K562 (cell line): Measurements from ENCODE around the gene ARL10. TPM values are rescaled to one million over a fixed set of nuclear protein-coding genes. Genes with fewer than 3 reads are reported as not detected.

ENCODE experiments used
- ASH1L ChIP-seq: fragments of 450-650 bp; IDR thresholded peaks from 2 replicates; pipeline ENCODE4 v1.6.1; 2018; ENCODE audit warnings: borderline replicate concordance, mild to moderate bottlenecking, low read depth; ENCODE audit not compliant: partially characterized antibody
- ATF3 ChIP-seq, 2 experiments: fragments of 450-650 bp in 1 of 2; sonication (generic) in 1 of 2; formaldehyde crosslinking in 1 of 2; IDR thresholded peaks in 1 of 2; conservative IDR thresholded peaks in 1 of 2; 2 replicates each; pipeline versions ENCODE4 v1.6.1 to v1.8.1; 2016 to 2023; ENCODE audit warnings: mild to moderate bottlenecking in 2 of 2, moderate library complexity in 2 of 2, inconsistent platforms in 1 of 2, missing genetic modification reagents in 1 of 2
- CREB1 ChIP-seq, 2 experiments: sonication (generic) in 1 of 2; formaldehyde crosslinking in 1 of 2; IDR thresholded peaks; 2 replicates each; pipeline versions ENCODE4 v1.6.1 to v1.8.0; 2012 to 2022; ENCODE audit warnings: inconsistent platforms in 1 of 2, mild to moderate bottlenecking in 1 of 2, missing genetic modification reagents in 1 of 2, moderate library complexity in 1 of 2
- DEAF1 ChIP-seq: fragments of 450-650 bp; formaldehyde crosslinking; IDR thresholded peaks from 2 replicates; pipeline ENCODE4 v1.4.0; 2020; ENCODE audit warnings: mild to moderate bottlenecking, moderate library complexity
- ETV5 ChIP-seq: sonication (generic); formaldehyde crosslinking; IDR thresholded peaks from 2 replicates; pipeline ENCODE4 v1.4.0; 2020; ENCODE audit warnings: low read depth, mild to moderate bottlenecking, missing genetic modification reagents
- FIP1L1 ChIP-seq: fragments of 200-400 bp; formaldehyde crosslinking; IDR thresholded peaks from 2 replicates; pipeline ENCODE4 v1.6.1; 2018; ENCODE audit warnings: mild to moderate bottlenecking, low read depth, low read length; ENCODE audit not compliant: poor library complexity, severe bottlenecking
- FOXA3 ChIP-seq, 2 experiments: fragments of 450-650 bp in 1 of 2; sonication (generic) in 1 of 2; formaldehyde crosslinking; IDR thresholded peaks in 1 of 2; conservative IDR thresholded peaks in 1 of 2; 2 replicates each; pipeline versions ENCODE4 v1.4.0 to v1.8.0; 2020 to 2022; ENCODE audit warnings: mild to moderate bottlenecking in 2 of 2, missing genetic modification reagents in 1 of 2
- GATAD2A ChIP-seq: fragments of 450-650 bp; IDR thresholded peaks from 2 replicates; pipeline ENCODE4 v1.6.1; 2017
- HDAC1 ChIP-seq, 2 experiments: fragments of 450-650 bp; IDR thresholded peaks; 2 replicates each; pipeline ENCODE4 v1.6.1; 2016 to 2017; ENCODE audit warnings: inconsistent platforms in 1 of 2, mild to moderate bottlenecking in 1 of 2, moderate library complexity in 1 of 2
- HOMEZ ChIP-seq: fragments of 250-450 bp; sonication (Bioruptor Pico); IDR thresholded peaks from 2 replicates; pipeline ENCODE4 v1.4.0; 2020; ENCODE audit warnings: mild to moderate bottlenecking, moderate library complexity
- MEIS2 ChIP-seq: fragments of 450-650 bp; IDR thresholded peaks from 2 replicates; pipeline ENCODE4 v1.6.1; 2014; ENCODE audit warnings: mild to moderate bottlenecking; ENCODE audit not compliant: partially characterized antibody
- MTA2 ChIP-seq: fragments of 450-650 bp; IDR thresholded peaks from 2 replicates; pipeline ENCODE4 v1.6.1; 2016; ENCODE audit warnings: low read depth
- NCOA1 ChIP-seq: fragments of 450-650 bp; IDR thresholded peaks from 2 replicates; pipeline ENCODE4 v1.6.1; 2016; ENCODE audit warnings: low read depth
- NCOA6 ChIP-seq: fragments of 450-650 bp; IDR thresholded peaks from 2 replicates; pipeline ENCODE4 v1.6.1; 2017; ENCODE audit warnings: mild to moderate bottlenecking
- NFIX ChIP-seq: fragments of 250-450 bp; sonication (Bioruptor Pico); IDR thresholded peaks from 2 replicates; pipeline ENCODE4 v1.4.0; 2020; ENCODE audit warnings: low read depth, mild to moderate bottlenecking, moderate library complexity
- PHF20 ChIP-seq: fragments of 450-650 bp; IDR thresholded peaks from 2 replicates; pipeline ENCODE4 v1.6.1; 2018; ENCODE audit not compliant: partially characterized antibody
- XRCC4 ChIP-seq: IDR thresholded peaks from one replicate; pipeline ENCODE4 v1.6.1; 2011; ENCODE audit not compliant: insufficient read depth, insufficient read length; ENCODE audit errors: extremely low read depth
- ZBTB43 ChIP-seq: sonication (generic); formaldehyde crosslinking; IDR thresholded peaks from 2 replicates; pipeline ENCODE4 v1.8.0; 2023; ENCODE audit warnings: mild to moderate bottlenecking, missing genetic modification reagents
- ZNF232 ChIP-seq: sonication (generic); formaldehyde crosslinking; IDR thresholded peaks from 2 replicates; pipeline ENCODE4 v1.8.0; 2022; ENCODE audit warnings: mild to moderate bottlenecking, missing genetic modification reagents
- ZNF282 ChIP-seq: sonication (generic); formaldehyde crosslinking; IDR thresholded peaks from 2 replicates; pipeline ENCODE4 v1.8.1; 2023; ENCODE audit warnings: missing genetic modification reagents
- ZNF449 ChIP-seq: fragments of 250-450 bp; sonication (Bioruptor Pico); IDR thresholded peaks from 2 replicates; pipeline ENCODE4 v1.8.0; 2022; ENCODE audit warnings: moderate library complexity, mild to moderate bottlenecking, inconsistent platforms
- ZNF764 ChIP-seq: fragments of 250-450 bp; sonication (Bioruptor Pico); IDR thresholded peaks from 2 replicates; pipeline ENCODE4 v1.4.0; 2020; ENCODE audit warnings: low read depth, mild to moderate bottlenecking, moderate library complexity
- polyA plus RNA-seq, 8 experiments: library from polyadenylated mRNA; depleted of rRNA in 4 of 8; stranded (reverse) in 5 of 8; unstranded in 3 of 8; fragments of >200 nt; fragmentation: Nextera tagmentation in 2 of 8; fragmentation: Illumina TruSeq in 1 of 8; extraction: Ambion mirVana in 2 of 8; extraction: Trizol in 1 of 8; gene quantifications; 2 replicates each; pipeline versions ENCODE4 v1.2.1 to v1.2.3, GENCODE V29; 2011 to 2014; ENCODE audit warnings: inconsistent platforms in 1 of 8, missing spikeins in 1 of 8
- total RNA-seq, 7 experiments: library from RNA; depleted of rRNA in 6 of 7; stranded (reverse); fragments of >200 nt in 6 of 7; fragmentation: Illumina TruSeq in 2 of 7; extraction: Trizol in 2 of 7; gene quantifications; 2 replicates each; pipeline versions ENCODE4 v1.2.1 to v1.2.3, GENCODE V29; 2011 to 2021; ENCODE audit warnings: low replicate concordance in 1 of 7

ARL10 gene
- total and polyA plus RNA-seq, 9 of the 15 experiments (the other 6 are each of a cell fraction or from before 2014, with no cell fraction given) = under 0.01 to 0.40 (median 0.34) TPM; not detected in 3

GRCh38 chr5:176388003-176388443, 22.7 kb downstream of the ARL10 start (continued):
- no peak for TF ChIP-seq HOMEZ (CRISPR knock-in tag)
- no peak for TF ChIP-seq MEIS2
- TF ChIP-seq ZNF764 (CRISPR knock-in tag) = no peak
- TF ChIP-seq XRCC4 = no peak
- TF ChIP-seq ASH1L = no peak
- TF ChIP-seq NCOA1 = no peak
- TF ChIP-seq GATAD2A = no peak
- TF ChIP-seq NCOA6 = no peak
- TF ChIP-seq MTA2 = no peak
- TF ChIP-seq ETV5 = no peak
- TF ChIP-seq ZNF449 (CRISPR knock-in tag) = no peak
- no peak for TF ChIP-seq NFIX (CRISPR knock-in tag)
- TF ChIP-seq FIP1L1 = no peak
- no peak for TF ChIP-seq CREB1 (IDR thresholded peaks at IDR 0.05)
- no peak for TF ChIP-seq CREB1 (CRISPR knock-in tag; IDR thresholded peaks at IDR 0.05)
- TF ChIP-seq HDAC1 (IDR thresholded peaks at IDR 0.05) = no peak
- no peak for TF ChIP-seq DEAF1 (CRISPR knock-in tag)
- TF ChIP-seq PHF20 = no peak
- TF ChIP-seq FOXA3 (CRISPR knock-in tag; conservative IDR thresholded peaks at IDR 0.05 in 1 of 2, IDR thresholded peaks at IDR 0.05 in 1 of 2) = peak in 1 of 2 experiments; percentile 31; a peak in 1 of 4 replicates
- no peak for TF ChIP-seq ATF3 (IDR thresholded peaks at IDR 0.05)
- TF ChIP-seq ATF3 (CRISPR knock-in tag; conservative IDR thresholded peaks at IDR 0.05) = no peak
- TF ChIP-seq ZBTB43 (CRISPR knock-in tag) = peak; percentile 67; the same call in 1 of the 2 replicates
- TF ChIP-seq ZNF282 (CRISPR knock-in tag) = no peak
- TF ChIP-seq ZNF232 = 0 out of 2 replicates have a peak, but pooled peaks have one; percentile 40
